HG02798 (cell line): ENCODE results near the gene P2RX5.

Experiments used
- ATAC-seq: cut with Tn5 transposase; IDR thresholded peaks from one replicate; pipeline ENCODE4 v1.9.1; 2021; ENCODE audit warnings: mild to moderate bottlenecking; ENCODE audit not compliant: unreplicated experiment, poor library complexity

P2RX5 gene

DNA sequence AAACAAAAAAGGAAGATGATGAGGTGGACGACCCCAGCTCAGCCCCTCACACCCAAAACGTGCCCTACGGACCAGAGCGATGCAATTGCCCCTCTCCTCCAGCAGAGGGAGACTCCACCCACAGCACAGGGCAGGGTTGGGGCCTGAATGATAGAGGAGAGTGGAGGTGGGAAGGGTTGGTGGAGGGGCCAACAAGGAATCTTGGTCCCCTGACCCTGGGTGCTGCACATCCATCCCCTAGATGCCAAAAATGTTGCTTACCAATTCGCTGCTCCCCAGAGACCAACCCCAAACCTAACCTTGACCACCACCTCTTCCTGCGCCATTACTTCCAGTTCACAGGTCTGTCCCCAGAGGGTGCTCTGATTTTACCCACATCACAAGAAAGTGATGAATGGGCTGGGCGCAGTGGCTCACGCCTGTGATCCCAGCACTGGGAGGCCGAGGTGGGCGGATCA, 12.9 kb downstream of the P2RX5 start:
- peak; percentile 61 for ATAC-seq

DNA sequence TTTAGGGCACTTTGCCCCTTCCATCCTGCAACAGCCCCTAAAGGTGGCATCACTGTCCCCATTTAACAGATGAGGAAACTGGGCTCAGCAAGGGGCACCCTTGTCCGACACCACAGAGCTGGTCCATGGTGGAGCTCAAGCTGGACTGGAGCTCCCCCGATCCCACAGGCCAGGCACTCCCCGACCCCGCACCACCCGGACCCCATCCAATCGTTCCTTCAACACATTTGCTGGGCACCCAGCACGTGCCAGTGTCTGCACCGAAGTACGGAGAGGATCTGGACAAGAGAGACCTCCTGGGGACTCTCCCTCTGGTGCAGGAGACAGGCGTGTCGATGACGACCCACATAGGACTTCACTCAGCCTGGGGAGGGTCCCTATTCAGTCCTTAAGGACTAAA, 13.9 kb downstream of the P2RX5 start:
- ATAC-seq = no peak

DNA sequence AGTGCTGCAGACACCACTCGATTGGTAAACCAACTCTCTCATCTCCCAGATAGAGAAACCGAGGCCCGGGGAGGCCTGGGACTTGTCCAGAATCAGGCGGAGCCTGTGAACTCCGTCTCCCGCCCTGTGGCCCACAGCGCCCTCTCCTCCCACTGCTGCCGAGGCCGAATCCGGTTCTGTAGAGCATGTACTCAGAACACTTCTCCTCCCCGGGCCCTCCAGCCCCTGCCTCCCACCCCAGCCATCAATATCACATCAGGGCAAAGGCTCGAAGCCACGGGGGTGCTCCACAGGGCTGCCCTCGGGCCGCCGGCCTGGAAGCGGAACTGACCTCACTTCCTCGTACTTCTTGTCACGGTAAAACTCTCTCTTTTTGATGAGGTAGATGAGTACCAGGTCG, 14.4 kb downstream of the P2RX5 start:
- no peak for ATAC-seq

DNA sequence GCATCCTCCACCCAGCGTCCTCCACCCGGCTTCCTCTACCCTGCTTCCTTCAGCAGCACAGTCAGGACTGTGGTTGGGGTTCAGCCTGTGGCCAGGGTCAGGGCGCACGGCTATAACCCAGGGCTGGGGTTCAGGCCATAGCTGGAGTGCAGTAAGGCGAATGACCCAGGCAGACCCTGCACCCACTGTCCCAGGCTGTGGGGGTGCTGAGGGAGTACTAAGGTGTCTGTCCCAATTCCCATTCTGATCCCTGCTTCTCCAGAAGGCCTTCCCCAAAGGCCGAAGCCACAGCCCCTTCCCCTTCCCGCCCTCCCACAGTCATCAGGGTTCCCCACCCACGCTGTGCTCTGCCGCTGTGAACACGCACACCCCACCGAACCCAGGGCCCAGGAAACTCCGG, 14.9 kb downstream of the P2RX5 start:
- ATAC-seq = no peak

DNA sequence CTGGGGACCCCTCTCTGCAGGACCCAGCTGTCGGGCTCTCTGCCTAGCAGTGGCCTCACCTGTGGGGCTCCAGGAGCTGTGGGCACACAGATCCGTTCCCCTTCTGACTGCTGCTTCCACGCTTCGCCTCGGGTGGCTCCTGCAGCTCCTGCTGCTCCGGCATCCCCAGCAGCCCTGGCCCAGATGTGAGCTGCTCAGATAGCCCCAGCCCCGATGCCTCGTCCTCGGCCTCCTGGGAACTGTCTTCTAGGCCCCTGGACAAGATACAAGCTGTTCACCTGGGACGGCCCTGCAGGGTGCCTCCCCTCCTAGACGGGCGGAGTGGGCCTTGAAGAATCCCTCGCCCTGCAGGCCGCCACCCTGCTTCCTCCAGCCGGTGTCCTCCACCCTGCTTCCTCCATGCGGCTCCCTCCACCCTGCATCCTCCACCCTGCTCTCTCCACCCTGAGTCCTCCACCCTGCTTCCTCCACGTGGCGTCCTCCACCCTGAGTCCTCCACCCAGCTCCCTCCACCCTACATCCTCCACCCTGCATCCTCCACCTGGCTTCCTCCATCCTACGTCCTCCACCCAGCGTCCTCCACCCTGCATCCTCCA, 16.3 kb downstream of the P2RX5 start:
- ATAC-seq = no peak

DNA sequence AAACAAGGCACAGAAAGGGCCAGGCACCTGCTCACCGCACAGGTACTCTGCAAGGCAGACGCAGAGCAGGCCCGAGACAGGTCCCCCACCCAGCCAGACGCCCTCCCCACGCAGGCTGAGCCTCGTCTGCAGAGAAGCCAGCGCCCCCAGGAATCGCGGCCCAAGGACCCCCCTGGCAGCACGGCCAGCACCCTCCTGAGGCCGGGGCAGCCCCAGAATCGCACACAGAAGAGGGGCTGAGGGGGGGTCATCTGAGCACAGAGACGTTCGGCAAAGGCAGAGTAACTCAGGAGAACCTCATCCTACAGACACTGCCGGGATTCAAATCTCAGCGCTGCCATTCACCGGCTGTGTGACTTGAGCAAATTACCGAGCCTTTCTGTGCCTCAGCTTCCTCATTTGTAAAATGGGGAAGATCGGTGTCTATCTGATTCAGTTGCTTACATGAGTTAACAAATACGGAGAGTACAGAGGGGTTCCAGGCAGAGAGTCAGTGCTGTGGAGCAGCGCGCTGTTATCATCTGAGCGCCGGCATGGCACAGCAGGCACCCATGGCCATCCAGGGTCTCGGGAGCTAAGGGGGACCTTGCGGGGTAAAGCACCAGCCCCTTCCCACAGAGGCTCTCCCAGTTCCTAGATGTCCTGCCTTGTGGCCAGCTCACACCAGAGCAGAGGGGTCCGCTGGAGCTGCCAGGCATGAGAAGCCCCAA, 17.0 kb downstream of the P2RX5 start:
- no peak for ATAC-seq

DNA sequence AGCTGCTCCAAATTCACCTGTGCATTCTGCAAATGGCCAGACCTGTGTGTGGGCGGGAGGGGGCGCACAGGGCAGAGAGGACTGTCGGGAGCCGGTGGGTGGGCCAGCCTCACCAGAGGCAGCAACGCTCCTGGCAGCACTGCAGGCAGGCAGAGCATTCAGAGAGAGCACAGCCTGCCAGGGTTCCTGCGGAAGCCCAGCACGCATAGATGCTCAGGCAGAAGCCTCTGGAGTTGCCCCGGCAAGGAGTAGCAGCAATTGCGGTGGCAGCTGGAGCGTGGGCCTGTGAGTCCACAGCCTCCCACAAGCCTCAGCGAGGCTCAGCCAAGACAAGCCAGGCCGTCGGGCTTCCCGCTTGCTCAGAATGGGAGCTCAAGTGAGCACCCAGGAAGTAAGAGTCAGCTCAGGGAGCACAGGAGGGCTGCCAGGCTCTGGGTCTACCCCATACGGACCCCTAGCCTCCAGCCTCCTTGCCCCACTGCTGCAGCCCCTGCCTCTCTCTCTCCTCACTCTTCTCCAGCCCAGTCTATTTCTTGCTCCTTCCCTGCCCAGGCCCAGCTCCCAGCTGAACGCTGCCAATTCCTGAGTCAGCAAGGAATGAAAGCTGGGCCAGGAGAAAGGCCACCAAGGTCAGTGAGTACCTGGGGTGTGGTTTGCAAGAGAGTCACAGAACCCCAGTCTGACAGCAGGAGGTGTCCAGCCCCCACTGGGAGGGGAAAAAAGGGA, 17.7 kb downstream of the P2RX5 start:
- no peak for ATAC-seq

DNA sequence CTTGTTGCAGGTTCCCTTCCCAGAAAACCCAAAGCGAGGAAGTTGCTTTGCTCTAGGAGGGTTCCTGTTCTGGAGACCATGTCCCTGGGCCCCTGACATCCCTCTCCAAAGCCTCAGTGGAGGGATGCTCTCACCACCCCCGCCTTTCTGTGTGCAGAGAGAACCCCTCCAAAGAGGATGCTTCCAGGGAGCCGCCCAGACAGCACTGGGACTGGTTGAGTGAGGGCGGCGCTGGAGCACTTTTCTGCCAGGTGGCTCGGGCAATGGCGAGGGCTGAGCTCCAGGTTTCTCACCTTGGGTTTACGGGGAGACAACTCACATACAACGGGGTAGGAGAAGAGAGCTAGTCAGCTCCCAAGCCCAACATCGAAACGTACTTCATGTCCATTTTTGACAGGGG, 20.1 kb downstream of the P2RX5 start:
- no peak for ATAC-seq

DNA sequence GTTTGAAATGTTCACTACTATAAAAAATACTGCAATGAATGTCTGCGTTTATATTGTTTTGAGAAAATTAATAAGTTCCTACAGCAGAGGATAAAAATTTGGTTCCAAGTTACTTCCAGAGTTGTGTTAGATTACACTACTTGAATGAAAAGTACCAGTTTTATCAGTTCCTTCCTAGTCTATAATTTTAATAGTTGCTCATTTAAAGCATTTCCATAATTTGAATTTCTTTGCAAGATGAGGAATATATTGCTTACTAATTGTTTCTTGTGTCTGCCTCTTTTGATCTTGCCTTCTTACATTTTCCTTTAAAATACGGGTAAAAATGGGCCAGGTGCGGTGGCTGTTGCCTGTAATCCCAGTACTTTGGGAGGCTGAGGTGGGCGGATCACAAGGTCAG, 23.4 kb downstream of the P2RX5 start:
- ATAC-seq = no peak

DNA sequence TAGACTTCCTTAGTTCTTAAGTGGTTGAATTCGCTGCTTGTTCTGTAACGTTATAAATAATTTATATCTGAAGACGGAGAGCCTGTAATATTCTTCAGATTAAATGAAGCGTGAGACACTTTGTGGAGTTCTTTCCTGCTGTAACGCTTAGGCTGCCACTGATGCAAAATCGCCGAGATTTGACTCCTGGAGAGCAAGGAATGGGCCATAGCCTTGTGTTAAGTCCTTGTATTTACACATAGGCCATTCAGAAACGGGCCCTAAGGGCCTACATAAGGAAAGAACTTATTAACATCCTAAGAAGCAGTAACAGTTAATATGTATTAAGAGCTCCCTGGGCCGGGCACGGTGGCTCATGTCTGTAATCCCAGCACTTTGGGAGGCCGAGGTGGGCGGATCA, 26.4 kb downstream of the P2RX5 start:
- ATAC-seq = no peak

DNA sequence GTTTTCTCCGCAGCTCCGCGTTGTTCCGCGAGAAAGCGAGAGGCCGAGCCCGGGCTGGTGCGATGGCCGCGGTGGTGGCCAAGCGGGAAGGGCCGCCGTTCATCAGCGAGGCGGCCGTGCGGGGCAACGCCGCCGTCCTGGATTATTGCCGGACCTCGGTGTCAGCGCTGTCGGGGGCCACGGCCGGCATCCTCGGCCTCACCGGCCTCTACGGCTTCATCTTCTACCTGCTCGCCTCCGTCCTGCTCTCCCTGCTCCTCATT, 26.9 kb downstream of the P2RX5 start:
- ATAC-seq = no peak

DNA sequence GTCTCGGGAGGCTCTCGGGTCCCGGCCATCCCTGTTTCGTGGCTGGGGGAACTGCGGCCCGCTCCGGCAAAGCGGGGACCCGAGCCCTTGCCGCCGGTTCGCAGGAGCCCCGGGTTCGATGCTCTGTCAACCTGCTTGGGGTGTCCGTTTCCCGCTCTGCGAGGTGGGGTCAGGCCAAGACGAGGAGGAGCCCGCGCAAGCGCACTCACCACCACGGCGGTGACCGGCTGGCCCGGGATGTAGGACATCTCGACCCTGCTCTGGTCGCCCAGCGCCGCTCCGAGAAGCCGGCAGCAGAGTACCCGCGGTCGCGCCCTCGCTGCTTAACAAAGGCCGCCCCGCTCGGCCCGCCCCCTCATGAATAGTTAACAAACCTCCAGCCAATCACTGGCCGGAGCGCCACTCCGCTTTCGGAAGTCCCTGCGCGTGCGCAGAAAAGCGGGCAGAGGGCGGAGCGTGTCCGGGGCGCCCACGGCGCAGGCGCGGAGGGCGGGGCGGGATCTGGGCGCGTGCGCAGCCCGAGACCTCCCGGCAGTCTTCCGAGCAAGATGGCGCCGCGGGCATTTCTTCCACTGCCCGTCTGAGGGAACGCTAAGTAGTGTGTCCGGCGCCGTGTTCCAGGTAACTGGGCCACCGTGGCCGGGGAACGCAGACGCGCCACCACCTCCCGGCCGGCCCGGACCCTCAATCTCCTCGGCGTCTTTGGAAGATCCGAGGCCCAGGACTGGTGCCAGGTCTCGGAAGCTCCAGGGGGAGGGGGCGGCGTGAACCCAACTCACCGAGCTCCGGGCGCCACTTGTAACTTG, 27.5 kb downstream of the P2RX5 start, which contains the start of the genes EMC6 and TAX1BP3:
Gene EMC6 (plus strand): TSS at position 534 of the 806 bp plus-strand sequence. CDS start 335 bp downstream, outside the sequence.
Gene TAX1BP3 (minus strand): TSS at position 300 of the 806 bp plus-strand sequence. CDS start 52 bp downstream, at position 248.
- peak; percentile 93 for ATAC-seq

DNA sequence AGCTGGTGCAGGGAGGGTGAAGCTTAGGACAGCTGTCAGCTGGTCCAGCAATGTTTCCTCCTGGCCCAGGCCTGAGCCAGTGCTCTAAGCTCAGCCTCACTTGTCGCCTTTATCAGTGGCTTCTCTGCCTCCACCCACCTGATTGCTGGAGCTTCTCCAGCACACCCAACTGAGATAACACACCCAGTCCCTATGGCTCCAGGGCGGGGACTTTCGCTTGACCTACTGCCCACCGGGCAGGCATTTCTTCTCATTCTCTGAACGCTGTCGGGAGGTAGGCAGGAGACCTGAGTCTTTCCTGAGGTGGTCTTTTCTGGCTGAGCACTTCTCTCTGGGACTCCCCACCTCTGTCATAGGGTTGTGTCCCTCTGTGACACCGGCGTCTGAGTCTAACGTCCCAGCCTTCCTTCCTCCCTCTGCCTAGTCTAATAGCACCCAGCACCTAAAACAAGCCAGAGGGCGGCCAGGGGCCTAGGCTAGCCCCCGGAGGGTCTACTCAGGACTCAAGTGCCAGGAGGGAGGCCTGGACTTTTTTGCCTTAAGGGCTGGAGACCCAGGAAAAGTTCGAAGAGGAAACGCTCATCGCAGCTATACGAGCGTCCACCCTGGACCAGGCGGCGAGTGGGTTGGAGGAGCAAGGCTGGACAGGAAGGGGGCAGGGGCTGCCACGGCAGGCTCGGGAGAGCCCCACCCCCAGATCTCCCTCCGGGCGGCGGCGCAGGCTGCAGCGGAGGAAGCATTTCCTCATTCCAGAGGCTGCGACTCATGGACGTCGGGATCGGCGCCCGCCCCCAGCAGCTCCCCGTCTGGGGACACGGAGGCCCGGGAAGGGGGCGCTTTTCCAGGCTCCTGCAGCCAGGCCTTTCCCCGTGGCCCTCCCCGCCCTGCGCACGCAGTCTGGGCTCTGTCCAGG, 28.3 kb downstream of the P2RX5 start:
- peak; percentile 8 for ATAC-seq

DNA sequence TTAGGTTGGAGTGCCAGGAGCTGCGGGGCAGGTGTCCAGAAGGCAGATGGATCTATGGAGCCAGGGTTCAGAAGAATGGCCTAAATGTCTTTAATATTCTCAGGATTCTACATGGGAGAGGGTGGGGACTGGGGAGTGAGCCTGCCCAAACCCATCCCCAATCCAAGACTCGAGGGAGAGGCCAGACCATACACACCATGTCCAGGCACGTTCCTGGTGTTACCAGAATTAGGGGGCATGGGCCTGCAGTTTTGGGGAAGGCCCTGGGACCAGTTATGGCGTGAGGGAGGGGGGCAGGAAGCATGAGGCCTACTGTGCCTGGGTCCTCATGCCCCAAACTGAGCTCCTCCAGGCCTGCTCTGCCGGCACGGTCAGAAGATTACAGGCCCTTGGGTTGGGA, 29.4 kb downstream of the P2RX5 start:
- no peak for ATAC-seq

DNA sequence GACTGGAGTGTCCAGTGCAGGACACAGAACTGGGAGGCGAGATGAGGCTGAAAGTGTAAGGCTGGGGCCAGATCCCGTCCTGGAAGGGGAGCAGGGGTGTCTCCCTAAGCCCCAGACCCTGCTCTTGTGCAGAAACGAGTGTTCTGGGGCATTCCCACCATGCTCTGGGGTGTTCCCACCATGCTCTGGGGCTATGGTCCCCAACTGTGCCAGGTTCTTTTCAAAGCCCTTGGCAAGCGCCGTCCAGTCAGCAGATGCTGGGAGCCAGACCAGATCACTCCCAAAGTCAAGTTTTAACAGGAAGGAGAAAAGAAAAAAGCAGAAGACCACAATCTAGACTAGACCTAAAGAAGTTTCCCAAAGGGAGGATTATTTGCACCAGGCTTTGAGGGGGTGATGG, 30.1 kb downstream of the P2RX5 start:
- no peak for ATAC-seq

DNA sequence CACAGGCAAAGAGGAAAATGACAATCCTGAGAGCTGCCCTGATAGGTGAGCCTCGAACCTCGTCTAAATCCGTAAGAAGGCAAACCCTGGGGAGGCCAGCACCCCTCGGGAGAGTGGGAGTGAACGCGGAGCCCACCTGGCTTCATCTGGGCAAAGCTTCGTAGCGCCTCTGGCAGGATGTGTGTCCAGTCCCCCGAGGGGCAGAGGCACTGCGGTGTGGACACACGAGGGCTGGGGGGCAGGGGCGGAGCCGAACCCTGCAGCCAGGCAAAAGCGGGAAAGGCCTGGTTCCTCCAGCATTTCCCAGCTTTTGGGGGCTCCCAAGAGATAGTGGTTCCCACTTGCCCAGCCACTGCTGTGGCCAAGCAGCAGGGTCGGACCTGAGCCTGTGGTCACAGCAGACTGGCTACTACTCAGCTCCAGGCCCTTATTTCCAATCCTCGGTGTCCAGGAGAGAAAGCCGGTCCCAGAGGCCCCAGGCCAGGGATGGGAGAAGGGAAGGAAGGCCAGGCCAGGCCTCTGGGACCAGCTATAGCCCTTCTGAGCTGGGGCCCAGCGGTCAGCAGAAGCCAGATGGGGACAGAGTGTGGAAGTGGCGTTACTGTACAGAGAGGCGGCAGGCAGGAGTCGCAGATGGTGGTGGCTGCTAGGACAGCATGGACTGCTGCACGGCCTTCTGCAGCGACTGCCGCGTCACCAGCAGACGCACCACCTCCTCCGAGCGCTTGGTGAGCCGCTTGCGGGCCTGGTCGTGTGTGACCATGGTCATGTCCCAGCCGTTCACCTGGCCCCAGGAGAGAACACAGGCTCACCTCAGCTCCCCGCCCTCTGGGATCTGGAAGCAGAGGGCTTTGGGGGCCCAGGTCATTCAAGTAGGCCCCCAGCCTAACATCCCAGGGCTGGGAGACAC, 32.6 kb downstream of the P2RX5 start:
- no peak for ATAC-seq

DNA sequence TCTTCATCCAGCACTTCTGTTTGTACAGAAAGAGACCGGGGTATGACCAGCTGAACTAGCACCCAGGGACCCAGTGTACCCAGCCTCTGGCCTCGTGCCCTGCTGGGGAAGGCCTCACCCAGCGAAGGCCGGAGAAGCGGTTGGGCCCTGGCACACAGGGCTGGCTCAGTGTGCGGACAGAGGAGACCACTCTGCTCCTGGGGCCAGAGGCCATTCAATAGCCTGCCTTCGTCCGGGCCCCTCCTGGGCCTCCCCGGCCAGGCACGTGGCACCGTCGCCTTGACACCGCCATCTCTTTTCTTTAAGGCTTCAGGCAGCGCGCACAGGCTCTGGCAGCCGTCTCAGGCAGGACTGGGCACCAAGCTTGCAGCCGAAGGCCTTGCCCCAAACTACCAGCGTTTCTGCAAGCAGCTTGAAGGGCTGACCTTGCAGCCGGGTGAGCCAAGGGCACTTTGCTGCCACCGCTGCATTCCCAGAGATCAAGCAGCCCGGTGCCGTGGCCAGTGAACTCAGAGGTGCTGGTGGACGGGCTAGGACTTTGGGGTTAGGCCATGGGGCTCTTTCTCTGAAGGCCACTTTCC, 35.6 kb downstream of the P2RX5 start:
- ATAC-seq = no peak

DNA sequence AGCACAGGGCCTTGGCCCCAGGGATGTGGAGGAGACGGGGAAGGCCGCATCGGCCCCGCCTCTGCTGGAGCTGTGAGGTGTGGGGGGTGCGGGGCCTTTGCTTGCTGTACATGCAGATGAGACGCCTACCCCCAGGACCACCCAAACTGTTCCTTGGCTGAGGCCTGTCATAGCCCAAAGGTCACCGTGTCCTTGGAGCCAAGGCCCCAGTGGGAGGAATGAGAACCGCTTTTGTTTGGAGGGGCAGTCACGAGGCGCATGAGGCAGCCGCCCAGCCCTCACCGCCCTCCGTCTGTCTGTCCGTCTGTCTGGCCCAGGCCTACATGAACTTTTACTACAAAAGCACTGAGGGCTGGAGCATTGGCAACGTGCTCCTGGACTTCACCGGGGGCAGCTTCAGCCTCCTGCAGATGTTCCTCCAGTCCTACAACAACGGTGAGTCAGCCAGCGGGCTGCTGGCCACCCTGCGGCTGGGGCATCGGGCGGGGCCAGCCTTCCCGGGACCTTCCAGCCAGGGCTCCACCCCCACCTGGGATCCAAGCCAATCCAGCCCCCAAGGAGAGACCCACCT, 36.3 kb downstream of the P2RX5 start:
- ATAC-seq = no peak
